ENCODE measurements around the gene FRMD4A. TPM values are rescaled to one million over a fixed set of nuclear protein-coding genes. Genes with fewer than 3 reads are reported as not detected.

Gene FRMD4A
- total and polyA plus RNA-seq, 2 of the 4 experiments (the other 2 are of a cell fraction): 30.3 to 68.8 TPM

GRCh38 chr10:14244147-14244546 lies 86.6 kb downstream of the FRMD4A start:
- Histone ChIP-seq H4K8ac (ENCODE audit: low read depth in 2 of 2, low read length in 2 of 2) (no peak overlapping the region), H2BK20ac (ENCODE audit: low read depth, low read length) (peak overlapping the region; percentile 4; the same call in 1 of the 2 replicates), H3K27me3 (ENCODE audit: control insufficient read depth, insufficient read depth, low read length) (peaks cover 9% of the 10 kb centered on the region), H3K4me2 (ENCODE audit: low read depth, low read length) (no peak overlapping the region), H3K4me1 (ENCODE audit: control insufficient read depth, insufficient read depth, low read length) (peaks cover 2% of the 10 kb centered on the region; the same call in 1 of the 2 replicates), H4K20me1 (ENCODE audit: insufficient read depth, low read length) (no peaks in the 10 kb centered on the region; the same call in 1 of the 2 replicates), H3K27ac (ENCODE audit: insufficient read depth, low read length) (no peak overlapping the region), H2BK5ac (ENCODE audit: low read depth, low read length, poor library complexity, severe bottlenecking) (no peak overlapping the region), H3K79me1 (ENCODE audit: low read depth in 1 of 2, low read length in 2 of 2) (no peaks in the 10 kb centered on the region), H2AK9ac (replicated peaks; ENCODE audit: low read depth, low read length, poor library complexity) (no peak overlapping the region), H3K36me3 (ENCODE audit: control insufficient read depth, insufficient read depth, low read length) (no peaks in the 10 kb centered on the region), H2BK15ac (ENCODE audit: low read depth, low read length) (peak overlapping the region; percentile 44; the same call in 1 of the 3 replicates), H3K23ac (ENCODE audit: low read depth, low read length) (no peak overlapping the region), H2AK5ac (ENCODE audit: low read depth, low read length) (0 out of 2 replicates have a peak overlapping the region, but pooled peaks have one; percentile 34), H3K9me1 (ENCODE audit: insufficient read depth, low read length) (peaks cover 12% of the 10 kb centered on the region; the same call in 1 of the 2 replicates), H3K14ac (replicated peaks; ENCODE audit: low read depth, low read length) (no peak overlapping the region), H3K9ac (ENCODE audit: low read depth, low read length) (no peak overlapping the region), H3K4ac (ENCODE audit: low read depth, low read length) (no peak overlapping the region), H4K91ac (ENCODE audit: insufficient read depth, low read depth, low read length) (no peak overlapping the region), H2AFZ (replicated peaks; ENCODE audit: low read length, poor library complexity) (peak overlapping the region; percentile 6), H3K9me3 (ENCODE audit: control insufficient read depth, insufficient read depth, low read length) (no peaks in the 10 kb centered on the region), H2BK120ac (ENCODE audit: low read depth, low read length) (no peak overlapping the region), H4K5ac (ENCODE audit: low read depth, low read length) (no peak overlapping the region), H3K4me3 (ENCODE audit: insufficient read depth, low read depth, low read length) (no peak overlapping the region), H3K56ac (ENCODE audit: extremely low read depth, insufficient read depth, low read length) (no peak overlapping the region), H3K18ac (ENCODE audit: low read depth, low read length) (no peak overlapping the region)
- intact Hi-C loops (cut with micrococcal nuclease): no loop called here
- CTCF ChIA-PET: no interaction called here
- TF ChIP-seq POLR2A (IDR thresholded peaks at IDR 0.05; ENCODE audit: low read depth, low read length) (no peak), CTCF (conservative IDR thresholded peaks at IDR 0.05; ENCODE audit: low read depth, low read length) (0 out of 2 replicates have a peak, but pooled peaks have one; percentile 7)
- no TSS peak for BruUV-seq (replicated peaks)
- POLR2A ChIA-PET (ENCODE audit: unreplicated experiment): no interaction called here
- dilution Hi-C loops (cut with HindIII; ENCODE audit: low sequenced_read_pairs, unreplicated experiment): no loop called here
- no peak for ATAC-seq (ENCODE audit: low read depth)
- in situ Hi-C loops (cut with MboI; ENCODE audit: low sequenced_read_pairs): no loop called here
- DNase-seq: peak; percentile 7
- WGBS, 2 experiments (ENCODE audit: extremely low coverage in 2 of 2, insufficient read length in 1 of 2): no CpG with 5 or more reads among the region's 3 CpGs

Data from IMR-90 (cell line).